ENCODE measurements around the gene MEGF11.

MEGF11 gene

DNA sequence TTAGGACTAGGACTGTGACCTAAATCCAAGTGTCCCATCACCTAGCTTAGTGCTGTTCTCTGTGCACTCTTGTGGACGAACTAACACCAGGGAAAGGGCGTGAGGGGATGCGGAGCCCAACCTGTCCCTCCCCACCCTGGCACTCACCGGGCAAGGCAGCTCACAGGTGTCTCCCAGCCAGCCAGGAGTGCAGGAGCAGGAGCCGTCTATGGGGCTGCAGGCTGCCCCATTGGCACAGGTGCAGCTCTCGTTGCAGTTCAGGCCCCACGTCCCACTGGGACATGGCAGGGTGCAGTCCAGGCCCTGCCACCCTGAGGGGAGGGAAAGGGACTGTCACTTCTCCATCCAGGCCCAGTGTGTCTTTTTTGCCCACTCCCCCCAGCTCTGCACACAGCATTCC, 324.0 kb downstream of the MEGF11 start:
- TF ChIP-seq, protein P1, sequence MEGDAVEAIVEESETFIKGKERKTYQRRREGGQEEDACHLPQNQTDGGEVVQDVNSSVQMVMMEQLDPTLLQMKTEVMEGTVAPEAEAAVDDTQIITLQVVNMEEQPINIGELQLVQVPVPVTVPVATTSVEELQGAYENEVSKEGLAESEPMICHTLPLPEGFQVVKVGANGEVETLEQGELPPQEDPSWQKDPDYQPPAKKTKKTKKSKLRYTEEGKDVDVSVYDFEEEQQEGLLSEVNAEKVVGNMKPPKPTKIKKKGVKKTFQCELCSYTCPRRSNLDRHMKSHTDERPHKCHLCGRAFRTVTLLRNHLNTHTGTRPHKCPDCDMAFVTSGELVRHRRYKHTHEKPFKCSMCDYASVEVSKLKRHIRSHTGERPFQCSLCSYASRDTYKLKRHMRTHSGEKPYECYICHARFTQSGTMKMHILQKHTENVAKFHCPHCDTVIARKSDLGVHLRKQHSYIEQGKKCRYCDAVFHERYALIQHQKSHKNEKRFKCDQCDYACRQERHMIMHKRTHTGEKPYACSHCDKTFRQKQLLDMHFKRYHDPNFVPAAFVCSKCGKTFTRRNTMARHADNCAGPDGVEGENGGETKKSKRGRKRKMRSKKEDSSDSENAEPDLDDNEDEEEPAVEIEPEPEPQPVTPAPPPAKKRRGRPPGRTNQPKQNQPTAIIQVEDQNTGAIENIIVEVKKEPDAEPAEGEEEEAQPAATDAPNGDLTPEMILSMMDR (IDR thresholded peaks at IDR 0.05), result no peak

DNA sequence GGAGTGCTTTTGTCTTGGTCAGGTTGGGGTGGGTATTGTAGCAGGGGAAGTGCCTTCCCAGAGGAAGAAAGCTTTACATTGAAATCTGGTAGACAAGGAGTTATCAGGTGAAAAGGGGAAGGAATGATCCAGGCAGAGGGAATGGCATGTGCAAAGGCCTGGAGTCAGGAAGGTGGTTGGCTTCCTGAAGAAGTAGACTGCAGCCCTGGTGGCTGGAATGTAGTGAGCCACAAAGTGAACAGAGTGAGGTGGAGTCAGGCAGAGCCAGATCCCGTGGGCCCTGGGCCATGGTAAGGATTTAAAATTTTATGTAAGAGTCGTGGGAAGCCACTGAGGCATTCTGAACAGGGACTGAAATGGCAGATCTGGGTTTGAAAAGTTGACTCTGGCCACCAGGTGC, 326.0 kb downstream of the MEGF11 start:
- no peak overlapping the region for H3K27ac ChIP-seq
- H3K9ac ChIP-seq, result no peak overlapping the region
- H3K4me1 ChIP-seq, result no peaks in the 10 kb centered on the region
- H3K36me3 ChIP-seq (ENCODE audit: control insufficient read depth, insufficient read depth, low read length), result no peaks in the 10 kb centered on the region
- H3K4me2 ChIP-seq (ENCODE audit: low read length), result no peak overlapping the region
- no peak overlapping the region for H2AFZ ChIP-seq
- H3K4me3 ChIP-seq (ENCODE audit: low read depth, low read length), result no peak overlapping the region
- TF ChIP-seq, protein P1 (IDR thresholded peaks at IDR 0.05), result no peak
- H3K9me3 ChIP-seq (ENCODE audit: control insufficient read depth, low read length), result no peaks in the 10 kb centered on the region
- H3K79me2 ChIP-seq, result no peaks in the 10 kb centered on the region
- no peaks in the 10 kb centered on the region for H3K27me3 ChIP-seq (ENCODE audit: control insufficient read depth, insufficient read depth, low read length)

More for the DNA sequence above, 324.0 kb downstream of the MEGF11 start:
- H3K4me3 ChIP-seq (ENCODE audit: low read depth, low read length), result no peak overlapping the region
- H3K9me3 ChIP-seq (ENCODE audit: control insufficient read depth, low read length), result no peaks in the 10 kb centered on the region
- H3K79me2 ChIP-seq, result no peaks in the 10 kb centered on the region
- no peak overlapping the region for H3K27ac ChIP-seq
- no peaks in the 10 kb centered on the region for H3K36me3 ChIP-seq (ENCODE audit: control insufficient read depth, insufficient read depth, low read length)
- no peak overlapping the region for H2AFZ ChIP-seq
- H3K9ac ChIP-seq, result no peak overlapping the region
- H3K27me3 ChIP-seq (ENCODE audit: control insufficient read depth, insufficient read depth, low read length), result no peaks in the 10 kb centered on the region
- H3K4me1 ChIP-seq, result no peaks in the 10 kb centered on the region
- H3K4me2 ChIP-seq (ENCODE audit: low read length), result no peak overlapping the region

DNA sequence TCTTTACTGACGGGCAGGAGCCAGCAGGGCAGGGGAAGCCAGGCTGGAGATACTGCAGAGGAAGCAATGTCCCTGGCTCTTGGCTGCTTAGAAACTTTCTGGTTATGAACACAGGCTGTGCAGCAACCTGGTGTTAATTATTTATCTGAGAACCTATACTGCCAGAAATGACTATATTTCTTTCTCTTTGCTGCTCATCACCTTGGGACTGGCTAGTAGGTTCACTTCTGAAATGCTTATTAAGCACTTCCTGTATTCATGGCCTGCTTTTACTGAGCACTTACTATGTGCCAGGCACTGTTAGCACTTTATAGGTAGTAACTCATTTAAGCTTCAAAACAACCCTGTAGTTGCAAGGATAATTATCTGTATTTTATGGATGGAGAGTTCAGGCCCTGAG, 326.7 kb downstream of the MEGF11 start:
- no peak overlapping the region for H3K27ac ChIP-seq
- no peak overlapping the region for H2AFZ ChIP-seq
- H3K4me1 ChIP-seq, result no peaks in the 10 kb centered on the region
- no peak overlapping the region for H3K4me2 ChIP-seq (ENCODE audit: low read length)
- no peak overlapping the region for H3K9ac ChIP-seq
- no peaks in the 10 kb centered on the region for H3K79me2 ChIP-seq
- H3K36me3 ChIP-seq (ENCODE audit: control insufficient read depth, insufficient read depth, low read length), result no peaks in the 10 kb centered on the region
- no peaks in the 10 kb centered on the region for H3K27me3 ChIP-seq (ENCODE audit: control insufficient read depth, insufficient read depth, low read length)
- H3K4me3 ChIP-seq (ENCODE audit: low read depth, low read length), result no peak overlapping the region
- no peaks in the 10 kb centered on the region for H3K9me3 ChIP-seq (ENCODE audit: control insufficient read depth, low read length)
- TF ChIP-seq, protein P1 (IDR thresholded peaks at IDR 0.05), result no peak

DNA sequence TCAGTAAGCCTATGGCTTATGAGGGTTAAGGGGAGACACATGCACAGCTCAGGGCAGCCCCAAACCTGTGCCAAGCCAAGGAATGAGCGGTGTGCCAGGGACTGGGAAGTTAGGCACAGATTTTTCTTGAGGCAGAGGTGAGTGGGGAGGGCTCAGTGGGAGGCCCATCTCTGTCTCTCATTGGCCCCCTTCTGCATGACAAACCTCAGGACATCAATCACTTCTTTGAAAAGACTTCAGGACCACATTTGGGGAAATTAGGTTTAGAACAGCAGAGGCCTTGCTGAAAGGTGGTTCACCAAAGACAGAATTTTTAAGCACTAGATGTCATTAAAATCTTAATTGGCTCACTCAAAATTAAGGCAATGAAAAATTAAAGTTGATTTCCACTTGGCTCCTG, 327.1 kb downstream of the MEGF11 start:
- TF ChIP-seq, protein P1 (IDR thresholded peaks at IDR 0.05), result no peak
- no peak overlapping the region for H3K27ac ChIP-seq
- H3K9me3 ChIP-seq (ENCODE audit: control insufficient read depth, low read length), result no peaks in the 10 kb centered on the region

DNA sequence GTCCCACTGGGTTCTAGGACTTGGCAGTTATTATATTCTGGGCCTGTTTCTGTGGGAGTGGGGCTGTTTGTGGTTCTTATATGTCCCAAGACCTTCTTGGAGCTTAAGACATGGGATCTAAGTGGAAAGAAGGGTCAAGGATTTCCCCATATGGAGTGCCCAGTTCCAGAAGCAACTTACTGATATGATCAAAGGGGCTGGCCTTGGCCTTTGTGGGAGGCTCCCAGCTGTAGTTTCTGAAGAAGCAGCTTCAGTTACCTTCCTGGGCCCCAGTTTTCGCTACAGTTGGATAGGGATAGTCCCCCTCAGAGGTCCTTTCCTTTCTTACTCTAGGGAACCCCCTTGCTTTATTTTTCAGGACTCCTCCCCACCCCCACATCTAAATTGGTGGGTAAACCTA, 328.2 kb downstream of the MEGF11 start:
- H2AFZ ChIP-seq, result no peak overlapping the region
- no peaks in the 10 kb centered on the region for H3K9me3 ChIP-seq (ENCODE audit: control insufficient read depth, low read length)
- H3K9ac ChIP-seq, result no peak overlapping the region
- H3K27ac ChIP-seq, result no peak overlapping the region
- H3K4me3 ChIP-seq (ENCODE audit: low read depth, low read length), result no peak overlapping the region
- H3K79me2 ChIP-seq, result no peaks in the 10 kb centered on the region
- no peak overlapping the region for H3K4me2 ChIP-seq (ENCODE audit: low read length)
- H3K36me3 ChIP-seq (ENCODE audit: control insufficient read depth, insufficient read depth, low read length), result no peaks in the 10 kb centered on the region
- no peaks in the 10 kb centered on the region for H3K4me1 ChIP-seq
- H3K27me3 ChIP-seq (ENCODE audit: control insufficient read depth, insufficient read depth, low read length), result no peaks in the 10 kb centered on the region
- TF ChIP-seq, protein P1 (IDR thresholded peaks at IDR 0.05), result no peak

More for the DNA sequence above, 327.1 kb downstream of the MEGF11 start:
- H3K9ac ChIP-seq, result no peak overlapping the region
- no peak overlapping the region for H3K4me2 ChIP-seq (ENCODE audit: low read length)
- no peaks in the 10 kb centered on the region for H3K4me1 ChIP-seq
- H2AFZ ChIP-seq, result no peak overlapping the region
- no peak overlapping the region for H3K4me3 ChIP-seq (ENCODE audit: low read depth, low read length)
- H3K27me3 ChIP-seq (ENCODE audit: control insufficient read depth, insufficient read depth, low read length), result no peaks in the 10 kb centered on the region
- H3K36me3 ChIP-seq (ENCODE audit: control insufficient read depth, insufficient read depth, low read length), result no peaks in the 10 kb centered on the region
- H3K79me2 ChIP-seq, result no peaks in the 10 kb centered on the region

Data from parathyroid adenoma (tissue), 2 donors.